Measurements from ENCODE around the gene ZSWIM6. TPM values are rescaled to one million over a fixed set of nuclear protein-coding genes. Genes with fewer than 3 reads are reported as not detected.

The ZSWIM6 gene
- total RNA-seq, 1 experiment from 2014 or later, result 13.2 TPM

DNA sequence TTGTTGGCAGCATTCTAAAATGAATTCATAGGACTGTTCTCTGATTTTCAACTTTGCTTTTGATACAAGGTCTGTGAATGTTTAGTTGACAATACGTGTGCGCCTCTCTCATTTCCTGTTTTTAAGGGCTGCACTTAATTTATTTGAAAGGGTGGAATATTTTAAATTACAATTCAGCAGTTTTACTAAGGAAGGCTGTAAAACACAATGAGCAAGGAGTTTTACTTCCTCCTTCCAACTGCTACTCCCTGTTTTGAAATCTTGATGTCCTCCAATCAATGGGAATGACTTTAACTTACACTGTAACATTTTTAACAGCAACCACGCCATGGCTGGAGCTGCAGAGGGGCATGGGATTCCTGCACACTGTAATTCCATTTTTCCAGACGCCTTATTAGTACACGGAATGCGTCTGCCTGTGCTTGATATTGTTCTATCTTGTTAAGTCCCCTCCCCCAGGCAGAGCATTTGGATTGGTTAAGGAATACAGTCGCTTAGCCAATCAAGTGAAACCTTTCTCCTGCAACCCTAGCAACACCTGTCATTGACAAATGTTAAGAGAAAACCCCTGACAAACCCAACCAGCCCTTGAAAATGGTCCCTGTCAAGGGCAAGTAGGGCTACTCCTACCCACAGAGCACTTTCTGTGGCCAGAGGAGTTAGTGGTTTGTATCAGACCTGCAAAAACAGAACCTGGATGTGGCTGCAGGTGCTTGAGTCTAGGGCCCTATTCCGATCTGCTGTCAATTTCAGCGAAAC lies 12.5 kb upstream of the ZSWIM6 start:
- H3K27ac Mint-ChIP-seq (ENCODE audit: unreplicated experiment), result no peak overlapping the region
- CTCF ChIA-PET, result no interaction called here
- H3K9me3 Mint-ChIP-seq (ENCODE audit: low read depth, unreplicated experiment), result no peaks in the 10 kb centered on the region
- no peak overlapping the region for H3K4me3 Mint-ChIP-seq (ENCODE audit: low read depth, unreplicated experiment)
- DNase-seq, result no peak
- no peaks in the 10 kb centered on the region for H3K27me3 Mint-ChIP-seq (ENCODE audit: unreplicated experiment)
- H3K4me1 Mint-ChIP-seq (ENCODE audit: low read depth, unreplicated experiment), result peaks cover 24% of the 10 kb centered on the region
- TF ChIP-seq, protein P1, sequence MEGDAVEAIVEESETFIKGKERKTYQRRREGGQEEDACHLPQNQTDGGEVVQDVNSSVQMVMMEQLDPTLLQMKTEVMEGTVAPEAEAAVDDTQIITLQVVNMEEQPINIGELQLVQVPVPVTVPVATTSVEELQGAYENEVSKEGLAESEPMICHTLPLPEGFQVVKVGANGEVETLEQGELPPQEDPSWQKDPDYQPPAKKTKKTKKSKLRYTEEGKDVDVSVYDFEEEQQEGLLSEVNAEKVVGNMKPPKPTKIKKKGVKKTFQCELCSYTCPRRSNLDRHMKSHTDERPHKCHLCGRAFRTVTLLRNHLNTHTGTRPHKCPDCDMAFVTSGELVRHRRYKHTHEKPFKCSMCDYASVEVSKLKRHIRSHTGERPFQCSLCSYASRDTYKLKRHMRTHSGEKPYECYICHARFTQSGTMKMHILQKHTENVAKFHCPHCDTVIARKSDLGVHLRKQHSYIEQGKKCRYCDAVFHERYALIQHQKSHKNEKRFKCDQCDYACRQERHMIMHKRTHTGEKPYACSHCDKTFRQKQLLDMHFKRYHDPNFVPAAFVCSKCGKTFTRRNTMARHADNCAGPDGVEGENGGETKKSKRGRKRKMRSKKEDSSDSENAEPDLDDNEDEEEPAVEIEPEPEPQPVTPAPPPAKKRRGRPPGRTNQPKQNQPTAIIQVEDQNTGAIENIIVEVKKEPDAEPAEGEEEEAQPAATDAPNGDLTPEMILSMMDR (IDR thresholded peaks at IDR 0.05; ENCODE audit: unreplicated experiment), result no peak
- BruUV-seq (replicated peaks), result no TSS peak
- no peaks in the 10 kb centered on the region for H3K36me3 Mint-ChIP-seq (ENCODE audit: insufficient read depth, unreplicated experiment)
- intact Hi-C loops (cut with micrococcal nuclease; ENCODE audit: unreplicated experiment), result no loop called here

DNA sequence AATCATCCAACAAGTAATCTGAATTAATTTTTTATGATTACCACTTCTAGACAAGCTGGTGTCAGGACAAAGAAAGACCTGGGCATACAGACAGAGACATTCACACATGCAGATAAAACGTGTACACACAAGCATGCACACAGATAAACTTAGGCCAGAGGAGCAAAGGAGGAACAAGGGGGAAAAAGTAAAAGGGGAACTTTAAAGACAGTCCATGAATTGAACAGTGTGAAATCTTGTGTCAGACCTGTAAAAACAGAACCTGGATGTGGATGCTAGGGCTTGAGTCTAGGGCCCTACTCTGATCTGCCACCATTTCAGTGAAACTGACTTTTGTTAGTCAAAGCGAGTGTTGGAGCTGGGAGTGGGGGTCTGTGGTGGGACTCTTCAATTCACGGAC lies 11.2 kb upstream of the ZSWIM6 start:
- H3K27ac Mint-ChIP-seq (ENCODE audit: unreplicated experiment), result no peak overlapping the region
- no peaks in the 10 kb centered on the region for H3K27me3 Mint-ChIP-seq (ENCODE audit: unreplicated experiment)
- no TSS peak for BruUV-seq (replicated peaks)
- H3K4me1 Mint-ChIP-seq (ENCODE audit: low read depth, unreplicated experiment), result peaks cover 24% of the 10 kb centered on the region
- no peaks in the 10 kb centered on the region for H3K36me3 Mint-ChIP-seq (ENCODE audit: insufficient read depth, unreplicated experiment)
- DNase-seq, result no peak
- CTCF ChIA-PET, result no interaction called here
- H3K9me3 Mint-ChIP-seq (ENCODE audit: low read depth, unreplicated experiment), result no peaks in the 10 kb centered on the region
- H3K4me3 Mint-ChIP-seq (ENCODE audit: low read depth, unreplicated experiment), result no peak overlapping the region
- intact Hi-C loops (cut with micrococcal nuclease; ENCODE audit: unreplicated experiment), result no loop called here
- TF ChIP-seq, protein P1 (IDR thresholded peaks at IDR 0.05; ENCODE audit: unreplicated experiment), result no peak

DNA sequence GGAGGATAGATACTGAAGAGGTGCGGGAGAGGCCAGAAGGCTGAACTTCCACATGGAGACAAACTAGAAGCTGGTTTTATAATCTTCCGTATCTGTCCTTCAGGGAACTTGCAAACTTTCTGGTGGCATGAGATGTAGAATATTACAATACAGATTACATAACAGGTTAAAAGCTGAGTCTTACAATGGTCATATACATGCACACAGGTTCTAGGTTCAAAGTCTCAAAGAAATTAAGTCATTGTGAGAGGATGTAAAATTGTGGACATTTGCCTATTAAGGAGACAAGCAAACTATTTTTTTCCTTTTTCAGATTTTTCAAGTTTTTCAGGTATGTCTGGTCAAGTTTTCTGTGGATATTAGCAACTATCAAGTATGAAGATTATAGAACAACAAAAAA lies 10.4 kb upstream of the ZSWIM6 start:
- CTCF ChIA-PET, result no interaction called here

DNA sequence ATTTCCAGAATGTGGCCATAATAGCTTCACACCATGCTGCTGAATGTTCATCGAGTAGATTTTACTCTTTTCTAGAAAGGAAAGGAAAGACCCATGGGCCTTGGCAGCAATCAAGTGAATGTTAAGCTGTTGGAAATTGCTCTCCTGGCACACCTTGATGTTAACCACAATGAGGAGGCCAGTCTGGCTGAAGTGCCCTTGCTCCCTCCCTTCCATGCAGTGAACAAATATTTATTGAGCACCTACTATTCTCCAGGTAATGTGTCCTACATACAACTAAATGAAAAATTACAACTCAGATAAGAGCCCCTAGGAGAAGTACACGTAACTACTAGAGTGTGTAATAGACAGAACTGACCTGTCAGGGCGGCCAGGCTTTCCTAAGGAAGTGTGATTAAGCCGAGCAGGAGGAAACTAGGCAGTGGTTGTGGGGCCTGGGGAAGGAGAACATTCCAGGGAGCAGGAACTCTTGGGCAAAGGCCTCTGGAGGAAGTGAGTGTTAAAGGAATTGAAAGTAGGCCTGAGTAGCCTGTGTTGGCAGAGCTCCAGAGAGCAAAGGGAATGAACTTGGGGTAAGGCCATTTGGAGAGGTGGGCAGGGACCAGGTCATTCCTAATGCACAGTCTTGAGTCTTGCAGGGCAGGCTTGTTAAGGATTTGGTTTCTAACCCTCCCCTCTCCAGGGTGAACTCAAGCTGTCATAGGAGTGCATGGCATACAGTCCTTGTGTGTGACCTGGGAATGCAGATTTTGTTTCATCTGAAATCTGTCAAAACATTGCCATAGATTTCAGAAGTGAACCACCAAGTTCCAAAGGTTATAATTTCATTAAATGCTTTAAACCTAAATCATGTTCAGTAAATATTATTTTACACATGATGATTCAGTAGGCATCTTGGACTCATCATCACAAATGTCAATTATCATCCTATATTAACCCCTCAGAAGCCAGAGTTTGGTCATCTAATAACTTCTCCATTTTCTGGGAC lies 9.0 kb upstream of the ZSWIM6 start:
- Mint-ChIP-seq H3K4me3 (ENCODE audit: low read depth, unreplicated experiment) (no peak overlapping the region), H3K36me3 (ENCODE audit: insufficient read depth, unreplicated experiment) (no peaks in the 10 kb centered on the region), H3K9me3 (ENCODE audit: low read depth, unreplicated experiment) (no peaks in the 10 kb centered on the region), H3K27me3 (ENCODE audit: unreplicated experiment) (no peaks in the 10 kb centered on the region), H3K4me1 (ENCODE audit: low read depth, unreplicated experiment) (peaks cover 30% of the 10 kb centered on the region), H3K27ac (ENCODE audit: unreplicated experiment) (peak overlapping the region; percentile 94)
- CTCF ChIA-PET, result no interaction called here
- TF ChIP-seq, protein P1 (IDR thresholded peaks at IDR 0.05; ENCODE audit: unreplicated experiment), result no peak
- no TSS peak for BruUV-seq (replicated peaks)
- no peak for DNase-seq
- intact Hi-C loops (cut with micrococcal nuclease; ENCODE audit: unreplicated experiment), result no loop called here

More for the DNA sequence above, 10.4 kb upstream of the ZSWIM6 start:
- Mint-ChIP-seq H3K9me3 (ENCODE audit: low read depth, unreplicated experiment) (no peaks in the 10 kb centered on the region), H3K27ac (ENCODE audit: unreplicated experiment) (no peak overlapping the region), H3K4me1 (ENCODE audit: low read depth, unreplicated experiment) (peaks cover 24% of the 10 kb centered on the region), H3K27me3 (ENCODE audit: unreplicated experiment) (no peaks in the 10 kb centered on the region), H3K36me3 (ENCODE audit: insufficient read depth, unreplicated experiment) (no peaks in the 10 kb centered on the region), H3K4me3 (ENCODE audit: low read depth, unreplicated experiment) (no peak overlapping the region)
- DNase-seq, result no peak
- intact Hi-C loops (cut with micrococcal nuclease; ENCODE audit: unreplicated experiment), result no loop called here
- BruUV-seq (replicated peaks), result no TSS peak
- TF ChIP-seq, protein P1 (IDR thresholded peaks at IDR 0.05; ENCODE audit: unreplicated experiment), result no peak
